ENCODE data around the gene CABCOCO1. TPM values are rescaled to one million over a fixed set of nuclear protein-coding genes. Genes with fewer than 3 reads are reported as not detected.

CABCOCO1 gene
- polyA plus RNA-seq, 1 donor (not counting 4 experiments of a cell fraction or from before 2014, with no cell fraction given), result 0.17 TPM

DNA sequence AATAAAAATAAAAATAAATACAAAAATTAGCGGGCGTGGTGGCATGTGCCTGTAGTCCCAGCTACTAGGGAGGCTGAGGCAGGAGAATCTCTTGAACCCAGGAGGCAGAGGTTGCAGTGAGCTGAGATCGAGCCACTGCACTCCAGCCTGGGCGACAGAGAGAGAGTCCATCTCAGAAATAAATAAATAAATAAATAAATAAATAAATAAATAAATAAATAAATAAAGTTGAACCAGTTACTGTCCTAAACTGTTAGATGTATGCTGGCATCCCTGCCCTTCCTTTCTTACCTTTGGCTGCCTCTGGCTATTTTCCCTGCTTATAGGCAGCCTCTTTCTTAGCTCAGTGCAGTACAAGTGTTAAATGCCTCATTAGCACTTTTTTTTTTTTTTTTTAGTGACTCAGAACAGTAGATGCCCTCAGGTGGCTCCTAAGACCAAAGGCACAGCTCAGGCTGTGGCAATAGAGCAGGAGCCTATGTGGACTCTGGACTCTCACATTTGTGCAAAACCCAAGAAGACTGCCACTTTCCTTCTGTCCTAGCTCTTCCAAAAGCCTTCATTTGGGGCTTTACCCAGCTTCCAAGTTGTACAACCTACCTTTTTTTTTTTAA, 30.6 kb upstream of the CABCOCO1 start:
- Histone ChIP-seq H3K4me2 (ENCODE audit: control insufficient read depth, extremely low read depth, insufficient read depth, low read depth, low read length) (no peak overlapping the region), H3K36me3 (ENCODE audit: control insufficient read depth in 2 of 2, extremely low read depth in 1 of 2, insufficient read depth in 2 of 2, low read length in 2 of 2) (no peaks in the 10 kb centered on the region), H3K4me1 (ENCODE audit: control insufficient read depth, extremely low read depth, insufficient read depth, low read length) (peaks cover 25% of the 10 kb centered on the region), H3K79me2 (ENCODE audit: control insufficient read depth, insufficient read depth, low read length) (no peaks in the 10 kb centered on the region), H4K20me1 (ENCODE audit: control insufficient read depth, extremely low read depth, insufficient read depth, low read length) (no peaks in the 10 kb centered on the region), H3K4me3 (ENCODE audit: control insufficient read depth in 2 of 3, extremely low read depth in 1 of 3, insufficient read depth in 2 of 3, low read depth in 1 of 3, low read length in 3 of 3) (no peak overlapping the region), H2AFZ (ENCODE audit: control insufficient read depth, low read length) (no peak overlapping the region), H3K9me3 (ENCODE audit: control insufficient read depth, low read depth, low read length) (no peaks in the 10 kb centered on the region), H3K27ac (ENCODE audit: control insufficient read depth, insufficient read depth, low read length) (no peak overlapping the region), H3K27me3 (ENCODE audit: control insufficient read depth, extremely low read depth, insufficient read depth, low read length) (no peaks in the 10 kb centered on the region), H3K9me1 (ENCODE audit: control insufficient read depth, extremely low read depth, insufficient read depth, low read length) (no peaks in the 10 kb centered on the region), H3K9ac (ENCODE audit: control insufficient read depth, extremely low read depth, insufficient read depth, low read length) (no peak overlapping the region)
- TF ChIP-seq, protein P1, sequence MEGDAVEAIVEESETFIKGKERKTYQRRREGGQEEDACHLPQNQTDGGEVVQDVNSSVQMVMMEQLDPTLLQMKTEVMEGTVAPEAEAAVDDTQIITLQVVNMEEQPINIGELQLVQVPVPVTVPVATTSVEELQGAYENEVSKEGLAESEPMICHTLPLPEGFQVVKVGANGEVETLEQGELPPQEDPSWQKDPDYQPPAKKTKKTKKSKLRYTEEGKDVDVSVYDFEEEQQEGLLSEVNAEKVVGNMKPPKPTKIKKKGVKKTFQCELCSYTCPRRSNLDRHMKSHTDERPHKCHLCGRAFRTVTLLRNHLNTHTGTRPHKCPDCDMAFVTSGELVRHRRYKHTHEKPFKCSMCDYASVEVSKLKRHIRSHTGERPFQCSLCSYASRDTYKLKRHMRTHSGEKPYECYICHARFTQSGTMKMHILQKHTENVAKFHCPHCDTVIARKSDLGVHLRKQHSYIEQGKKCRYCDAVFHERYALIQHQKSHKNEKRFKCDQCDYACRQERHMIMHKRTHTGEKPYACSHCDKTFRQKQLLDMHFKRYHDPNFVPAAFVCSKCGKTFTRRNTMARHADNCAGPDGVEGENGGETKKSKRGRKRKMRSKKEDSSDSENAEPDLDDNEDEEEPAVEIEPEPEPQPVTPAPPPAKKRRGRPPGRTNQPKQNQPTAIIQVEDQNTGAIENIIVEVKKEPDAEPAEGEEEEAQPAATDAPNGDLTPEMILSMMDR (optimal IDR thresholded peaks at IDR 0.05 in 1 of 3, IDR thresholded peaks at IDR 0.05 in 1 of 3, conservative IDR thresholded peaks at IDR 0.05 in 1 of 3; ENCODE audit: extremely low read depth in 1 of 3, insufficient read depth in 2 of 3, low read length in 3 of 3), result no peak
- no peak for TF ChIP-seq EZH2 (IDR thresholded peaks at IDR 0.05; ENCODE audit: low read length)
- no peak for FAIRE-seq
- dilution Hi-C loops (cut with MboI; ENCODE audit: extremely low pct_ligation_motif_present, low sequenced_read_pairs), result no loop called here
- DNase-seq (ENCODE audit: low read depth, low spot score), result no peak

- no peak overlapping the region for H2AFZ ChIP-seq (ENCODE audit: control insufficient read depth, low read length)
- dilution Hi-C loops (cut with MboI; ENCODE audit: extremely low pct_ligation_motif_present, low sequenced_read_pairs), result no loop called here
These were observed 29.1 kb upstream of the CABCOCO1 start for GRCh38 chr10:61633665-61634064.

More at GRCh38 chr10:61633665-61634064, 29.1 kb upstream of the CABCOCO1 start:
- H3K9ac ChIP-seq (ENCODE audit: control insufficient read depth, extremely low read depth, insufficient read depth, low read length), result no peak overlapping the region
- no peak overlapping the region for H3K27ac ChIP-seq (ENCODE audit: control insufficient read depth, insufficient read depth, low read length)
- H3K27me3 ChIP-seq (ENCODE audit: control insufficient read depth, extremely low read depth, insufficient read depth, low read length), result no peaks in the 10 kb centered on the region
- no peaks in the 10 kb centered on the region for H3K36me3 ChIP-seq (ENCODE audit: control insufficient read depth in 2 of 2, extremely low read depth in 1 of 2, insufficient read depth in 2 of 2, low read length in 2 of 2)
- H3K9me1 ChIP-seq (ENCODE audit: control insufficient read depth, extremely low read depth, insufficient read depth, low read length), result no peaks in the 10 kb centered on the region
- no peaks in the 10 kb centered on the region for H3K79me2 ChIP-seq (ENCODE audit: control insufficient read depth, insufficient read depth, low read length)
- no peak for TF ChIP-seq EZH2 (IDR thresholded peaks at IDR 0.05; ENCODE audit: low read length)
- TF ChIP-seq, protein P1 (optimal IDR thresholded peaks at IDR 0.05 in 1 of 3, IDR thresholded peaks at IDR 0.05 in 1 of 3, conservative IDR thresholded peaks at IDR 0.05 in 1 of 3; ENCODE audit: extremely low read depth in 1 of 3, insufficient read depth in 2 of 3, low read length in 3 of 3), result no peak
- H3K4me1 ChIP-seq (ENCODE audit: control insufficient read depth, extremely low read depth, insufficient read depth, low read length), result peaks cover 16% of the 10 kb centered on the region
- H3K4me2 ChIP-seq (ENCODE audit: control insufficient read depth, extremely low read depth, insufficient read depth, low read depth, low read length), result no peak overlapping the region
- FAIRE-seq, result no peak
- no peak for DNase-seq (ENCODE audit: low read depth, low spot score)
- H3K9me3 ChIP-seq (ENCODE audit: control insufficient read depth, low read depth, low read length), result no peaks in the 10 kb centered on the region
- no peak overlapping the region for H3K4me3 ChIP-seq (ENCODE audit: control insufficient read depth in 2 of 3, extremely low read depth in 1 of 3, insufficient read depth in 2 of 3, low read depth in 1 of 3, low read length in 3 of 3)
- no peaks in the 10 kb centered on the region for H4K20me1 ChIP-seq (ENCODE audit: control insufficient read depth, extremely low read depth, insufficient read depth, low read length)
